PC-3 (cell line): ENCODE results near the gene SLC44A5.

Experiments
- EZH2phosphoT487 ChIP-seq: fragments of 300-600 bp; sonication (generic); IDR thresholded peaks from 2 replicates; pipeline ENCODE4 v1.6.1; 2018; ENCODE audit warnings: mild to moderate bottlenecking, antibody characterized with exemption, low read length, borderline replicate concordance
- TF ChIP-seq, protein P1 (sequence below): fragments of 300-600 bp; sonication (generic); conservative IDR thresholded peaks from 2 replicates; pipeline ENCODE4 v1.5.1; 2017; ENCODE audit warnings: antibody characterized with exemption, low read depth, mild to moderate bottlenecking, low read length

DNA sequence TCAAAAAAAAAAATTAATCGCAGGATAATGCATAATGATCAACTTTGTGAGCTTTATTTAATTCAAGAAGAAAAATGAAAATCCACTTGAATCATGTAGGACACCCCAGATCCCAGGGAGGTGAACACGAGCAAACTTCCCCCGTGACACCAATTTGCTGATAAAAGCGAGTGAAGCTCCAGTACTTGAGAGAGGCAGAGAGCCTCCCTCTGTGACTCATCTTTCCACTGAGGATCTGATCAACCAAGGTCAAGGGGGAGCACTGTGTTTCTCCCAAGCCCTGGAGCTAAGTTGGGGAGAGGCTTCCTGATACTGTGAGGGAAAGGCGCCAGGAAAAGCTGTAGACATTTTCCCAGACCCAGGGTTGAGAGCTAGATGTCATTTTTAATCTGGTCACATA, 160.9 kb downstream of the SLC44A5 start:
- TF ChIP-seq EZH2phosphoT487 = no peak
- TF ChIP-seq, protein P1, sequence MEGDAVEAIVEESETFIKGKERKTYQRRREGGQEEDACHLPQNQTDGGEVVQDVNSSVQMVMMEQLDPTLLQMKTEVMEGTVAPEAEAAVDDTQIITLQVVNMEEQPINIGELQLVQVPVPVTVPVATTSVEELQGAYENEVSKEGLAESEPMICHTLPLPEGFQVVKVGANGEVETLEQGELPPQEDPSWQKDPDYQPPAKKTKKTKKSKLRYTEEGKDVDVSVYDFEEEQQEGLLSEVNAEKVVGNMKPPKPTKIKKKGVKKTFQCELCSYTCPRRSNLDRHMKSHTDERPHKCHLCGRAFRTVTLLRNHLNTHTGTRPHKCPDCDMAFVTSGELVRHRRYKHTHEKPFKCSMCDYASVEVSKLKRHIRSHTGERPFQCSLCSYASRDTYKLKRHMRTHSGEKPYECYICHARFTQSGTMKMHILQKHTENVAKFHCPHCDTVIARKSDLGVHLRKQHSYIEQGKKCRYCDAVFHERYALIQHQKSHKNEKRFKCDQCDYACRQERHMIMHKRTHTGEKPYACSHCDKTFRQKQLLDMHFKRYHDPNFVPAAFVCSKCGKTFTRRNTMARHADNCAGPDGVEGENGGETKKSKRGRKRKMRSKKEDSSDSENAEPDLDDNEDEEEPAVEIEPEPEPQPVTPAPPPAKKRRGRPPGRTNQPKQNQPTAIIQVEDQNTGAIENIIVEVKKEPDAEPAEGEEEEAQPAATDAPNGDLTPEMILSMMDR = no peak
